Stimulated activated naive CD8-positive, alpha-beta T cell treated with anti-CD3 and anti-CD28 coated beads, Interleukin-15, amount 100 ng/mL, for 72 hours (primary cell): Measurements from ENCODE around the gene CALR.
"Not testable (repeated sequence)": the region's sequence is repeated elsewhere in the genome, so short reads cannot be mapped to it uniquely, and the experiment has no call there.

ENCODE experiments used
- ATAC-seq: fragments of 150-1000 bp; cut with Tn5 transposase; 2 replicates; pipeline ENCODE4 v1.10.0; 2021; ENCODE audit warnings: mild to moderate bottlenecking, moderate library complexity
- DNase-seq, 2 donors: peaks; one replicate each; pipeline ENCODE4 v3.0.0; 2021 to 2022
- H3K27ac Mint-ChIP-seq, 2 donors: one replicate each; pipeline ENCODE4 v1.8.0; 2022; ENCODE audit warnings: mild to moderate bottlenecking in 2 of 2, mixed read lengths in 2 of 2, moderate library complexity in 2 of 2
- H3K27me3 Mint-ChIP-seq: one replicate; pipeline ENCODE4 v1.8.0; 2022; ENCODE audit warnings: mixed read lengths
- H3K4me1 Mint-ChIP-seq: one replicate; pipeline ENCODE4 v1.8.0; 2022; ENCODE audit warnings: mild to moderate bottlenecking, mixed read lengths
- H3K4me3 Mint-ChIP-seq, 2 donors: one replicate each; pipeline ENCODE4 v1.8.0; 2022; ENCODE audit warnings: mild to moderate bottlenecking in 2 of 2, mixed read lengths in 2 of 2, moderate library complexity in 1 of 2
- H3K9me3 Mint-ChIP-seq, 2 donors: one replicate each; pipeline ENCODE4 v1.8.0; 2022; ENCODE audit warnings: mixed read lengths in 2 of 2

CALR gene

GRCh38 chr19:12955996-12956395 lies 17.6 kb downstream of the CALR start:
- no peak for DNase-seq
- Mint-ChIP-seq H3K4me1 (peaks cover 50% of the 10 kb centered on the region), H3K27me3 (no peaks in the 10 kb centered on the region), H3K9me3 (no peaks in the 10 kb centered on the region), H3K4me3 (peak overlapping the region; percentile 71 to 78), H3K27ac (peak overlapping the region; percentile 89 to 93)
- ATAC-seq = no peak

- no peaks in the 10 kb centered on the region for H3K9me3 Mint-ChIP-seq
- no peaks in the 10 kb centered on the region for H3K27me3 Mint-ChIP-seq
- peaks cover 46% of the 10 kb centered on the region for H3K4me1 Mint-ChIP-seq
- ATAC-seq = peak; percentile 96
- H3K4me3 Mint-ChIP-seq = peak within 1 kb of the TSS; percentile 71 to 85
- peak; percentile 86 to 90 for DNase-seq
- H3K27ac Mint-ChIP-seq = peak within 1 kb of the TSS; percentile 95 to 97
Observed at GRCh38 chr19:12956446-12957388, 18.3 kb downstream of the CALR start, which contains the start of gene GADD45GIP1. Gene GADD45GIP1 (minus strand): TSS chr19:12957223. CDS start chr19:12957212, 11 bp downstream.

GRCh38 chr19:12957389-12957952 lies 19.1 kb downstream of the CALR start:
- DNase-seq, H3K9me3 Mint-ChIP-seq, H3K27me3 Mint-ChIP-seq: not testable (repeated sequence)
- Mint-ChIP-seq H3K4me1 (peaks cover 39% of the 10 kb centered on the region), H3K27ac (peak overlapping the region; percentile 95 to 97), H3K4me3 (peak overlapping the region; percentile 71 to 85)
- peak; percentile 21 for ATAC-seq

- DNase-seq (no peak), ATAC-seq (no peak)
- H3K4me3 Mint-ChIP-seq = no peak overlapping the region
- no peak overlapping the region for H3K27ac Mint-ChIP-seq
- no peaks in the 10 kb centered on the region for H3K9me3 Mint-ChIP-seq
- H3K27me3 Mint-ChIP-seq = no peaks in the 10 kb centered on the region
- H3K4me1 Mint-ChIP-seq = peaks cover 19% of the 10 kb centered on the region
Observed at GRCh38 chr19:12959481-12959880, 21.1 kb downstream of the CALR start.

- H3K27ac Mint-ChIP-seq = peak overlapping the region; percentile 83 to 85
- no peaks in the 10 kb centered on the region for H3K9me3 Mint-ChIP-seq
- H3K27me3 Mint-ChIP-seq = no peaks in the 10 kb centered on the region
- H3K4me3 Mint-ChIP-seq = peak overlapping the region; percentile 91 to 97
- DNase-seq (peak; percentile 87 to 90), ATAC-seq (peak; percentile 97)
- peaks cover 21% of the 10 kb centered on the region for H3K4me1 Mint-ChIP-seq
Observed at GRCh38 chr19:12965017-12965811, 26.8 kb downstream of the CALR start.

- DNase-seq (no peak), ATAC-seq (no peak)
- Mint-ChIP-seq H3K4me1 (peaks cover 26% of the 10 kb centered on the region), H3K4me3 (peak overlapping the region; percentile 91 to 97), H3K27me3 (no peaks in the 10 kb centered on the region), H3K27ac (no peak overlapping the region), H3K9me3 (no peaks in the 10 kb centered on the region)
Observed at GRCh38 chr19:12965812-12966135, 27.4 kb downstream of the CALR start.

GRCh38 chr19:12967907-12968306 lies 29.5 kb downstream of the CALR start:
- peaks cover 26% of the 10 kb centered on the region for H3K4me1 Mint-ChIP-seq
- ATAC-seq (no peak), DNase-seq (no peak)
- no peak overlapping the region for H3K27ac Mint-ChIP-seq
- H3K4me3 Mint-ChIP-seq = no peak overlapping the region
- H3K27me3 Mint-ChIP-seq = no peaks in the 10 kb centered on the region
- no peaks in the 10 kb centered on the region for H3K9me3 Mint-ChIP-seq

GRCh38 chr19:12969292-12969988 lies 31.0 kb downstream of the CALR start, which contains the start of gene DAND5:
Gene DAND5 (plus strand): TSS chr19:12969576. CDS start chr19:12969661, 85 bp downstream.
- Mint-ChIP-seq H3K27ac (no peak within 1 kb of the TSS), H3K4me3 (no peak within 1 kb of the TSS), H3K27me3 (peaks cover 4% of the 10 kb centered on the region), H3K9me3 (no peaks in the 10 kb centered on the region), H3K4me1 (peaks cover 26% of the 10 kb centered on the region)
- DNase-seq (no peak), ATAC-seq (no peak)

GRCh38 chr19:12970070-12970820 lies 31.8 kb downstream of the CALR start:
- Mint-ChIP-seq H3K4me3 (no peak overlapping the region), H3K27me3 (peaks cover 12% of the 10 kb centered on the region), H3K4me1 (peaks cover 20% of the 10 kb centered on the region), H3K9me3 (no peaks in the 10 kb centered on the region), H3K27ac (no peak overlapping the region)
- DNase-seq (no peak), ATAC-seq (no peak)

- H3K4me3 Mint-ChIP-seq = no peak overlapping the region
- H3K27me3 Mint-ChIP-seq = peaks cover 33% of the 10 kb centered on the region
- no peak for ATAC-seq
- no peak overlapping the region for H3K27ac Mint-ChIP-seq
- H3K9me3 Mint-ChIP-seq = no peaks in the 10 kb centered on the region
- DNase-seq = no peak
- peaks cover 20% of the 10 kb centered on the region for H3K4me1 Mint-ChIP-seq
Observed at GRCh38 chr19:12973236-12973635, 34.8 kb downstream of the CALR start.

GRCh38 chr19:12974301-12975220 lies 36.2 kb downstream of the CALR start:
- H3K9me3 Mint-ChIP-seq = no peaks in the 10 kb centered on the region
- H3K27ac Mint-ChIP-seq = peak overlapping the region in 1 of 2 donors; percentile 80
- no peak overlapping the region for H3K4me3 Mint-ChIP-seq
- DNase-seq = no peak
- no peak for ATAC-seq
- H3K4me1 Mint-ChIP-seq = peaks cover 19% of the 10 kb centered on the region
- H3K27me3 Mint-ChIP-seq = peaks cover 33% of the 10 kb centered on the region

- no peak overlapping the region for H3K4me3 Mint-ChIP-seq
- no peak overlapping the region for H3K27ac Mint-ChIP-seq
- H3K27me3 Mint-ChIP-seq = peaks cover 33% of the 10 kb centered on the region
- DNase-seq (no peak), ATAC-seq (no peak)
- H3K4me1 Mint-ChIP-seq = peaks cover 12% of the 10 kb centered on the region
- no peaks in the 10 kb centered on the region for H3K9me3 Mint-ChIP-seq
Observed at GRCh38 chr19:12975221-12975741, 36.9 kb downstream of the CALR start.

- H3K4me3 Mint-ChIP-seq, H3K27ac Mint-ChIP-seq, DNase-seq, H3K9me3 Mint-ChIP-seq, H3K4me1 Mint-ChIP-seq, ATAC-seq: not testable (repeated sequence)
- H3K27me3 Mint-ChIP-seq = peaks cover 33% of the 10 kb centered on the region
Observed at GRCh38 chr19:12976109-12976508, 37.7 kb downstream of the CALR start.
